Fibroblast of skin of left quadriceps (primary cell): ENCODE data around the gene GRIP2.

Source experiments
- DNase-seq, 2 experiments: peaks; one replicate each; pipeline ENCODE4 v3.0.0-alpha.2; 2013; ENCODE audit warnings: low read depth in 2 of 2

Gene GRIP2

DNA sequence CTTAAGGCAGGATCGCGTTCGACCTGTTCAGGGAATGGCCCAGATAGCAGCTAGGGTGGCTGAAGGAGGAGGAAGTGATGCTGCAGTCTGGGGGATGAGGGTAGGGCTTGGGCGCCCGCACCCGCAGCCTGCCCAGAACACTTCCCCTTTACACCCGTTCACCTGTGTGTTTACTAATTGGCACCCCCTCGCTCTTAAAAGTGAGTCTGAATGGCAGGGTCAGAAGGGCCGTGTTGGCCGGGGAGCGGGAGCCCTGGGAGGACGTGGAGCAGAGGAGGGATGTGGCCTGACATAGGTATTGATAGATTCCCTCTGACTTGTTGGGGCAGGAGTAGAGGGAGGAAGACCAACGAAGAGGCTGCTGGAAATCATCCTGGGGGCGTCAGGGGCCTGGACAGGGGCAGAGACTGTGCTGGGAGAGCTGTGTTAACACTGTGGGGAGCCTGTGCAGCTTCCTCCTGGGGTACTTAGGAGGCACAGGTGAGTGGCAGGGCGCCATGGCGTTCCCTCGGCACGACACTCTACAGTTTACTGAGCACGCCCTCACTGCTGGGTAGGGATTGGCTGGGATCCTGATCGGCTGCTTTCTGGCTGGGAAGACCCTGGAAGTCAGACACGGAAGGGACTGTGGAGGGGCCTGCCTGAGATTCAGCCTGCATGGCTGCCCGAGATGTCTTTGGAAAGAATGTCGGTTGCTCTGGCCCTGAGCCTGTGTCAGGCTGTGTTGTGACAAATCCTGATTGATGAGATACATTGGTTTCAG lies 86.1 kb downstream of the GRIP2 start:
- no peak for DNase-seq

- DNase-seq = peak; percentile 91
Measured at GRCh38 chr3:14452740-14453710, 87.1 kb downstream of the GRIP2 start.

DNA sequence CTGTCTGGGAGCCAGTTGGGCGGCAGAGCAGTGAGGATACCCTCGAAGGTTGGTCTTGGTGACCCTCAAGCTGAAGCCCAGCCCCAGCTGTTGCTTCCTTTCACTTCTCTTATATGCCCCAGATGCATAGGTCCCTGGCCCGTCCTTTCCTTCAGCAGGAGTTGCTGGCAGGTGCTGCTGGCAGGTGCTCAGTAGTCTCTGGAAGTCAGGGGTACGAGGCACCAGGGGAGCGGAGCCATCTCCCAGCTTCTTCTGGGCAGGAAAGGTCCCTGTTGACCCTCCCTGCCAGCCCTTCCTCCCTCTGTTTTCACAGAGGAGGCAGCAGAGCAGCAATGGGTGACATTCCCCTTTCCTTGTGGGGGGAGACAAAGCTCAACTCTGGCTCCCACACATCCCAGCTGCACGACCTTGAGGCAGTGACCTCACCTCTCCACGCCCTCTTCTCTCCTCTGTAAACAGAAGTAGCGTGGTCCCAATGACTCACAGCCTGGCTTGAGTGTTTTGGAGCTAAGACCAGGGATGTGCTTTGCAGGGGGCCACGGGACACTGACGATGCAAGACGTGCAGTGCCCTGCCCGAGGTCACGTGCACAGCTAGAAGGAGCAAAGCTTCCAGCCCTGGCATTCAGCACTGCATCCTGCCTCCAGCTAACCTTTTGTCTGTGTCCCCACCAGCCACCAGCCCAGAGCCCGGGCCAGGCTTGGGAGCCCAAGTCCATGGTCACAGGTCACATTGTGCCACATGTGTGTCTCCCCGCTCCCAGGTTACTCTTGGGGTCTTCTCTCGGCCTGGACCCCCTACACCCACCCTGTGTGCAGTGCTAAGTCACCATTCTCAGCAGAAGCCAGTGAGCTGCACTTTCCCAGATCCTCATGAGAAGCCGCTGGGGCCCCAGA lies 88.0 kb downstream of the GRIP2 start:
- peak in 1 of 2 experiments; percentile 25 for DNase-seq

GRCh38 chr3:14450922-14451606 lies 89.1 kb downstream of the GRIP2 start:
- no peak for DNase-seq

GRCh38 chr3:14450506-14450905 lies 89.6 kb downstream of the GRIP2 start:
- no peak for DNase-seq

DNA sequence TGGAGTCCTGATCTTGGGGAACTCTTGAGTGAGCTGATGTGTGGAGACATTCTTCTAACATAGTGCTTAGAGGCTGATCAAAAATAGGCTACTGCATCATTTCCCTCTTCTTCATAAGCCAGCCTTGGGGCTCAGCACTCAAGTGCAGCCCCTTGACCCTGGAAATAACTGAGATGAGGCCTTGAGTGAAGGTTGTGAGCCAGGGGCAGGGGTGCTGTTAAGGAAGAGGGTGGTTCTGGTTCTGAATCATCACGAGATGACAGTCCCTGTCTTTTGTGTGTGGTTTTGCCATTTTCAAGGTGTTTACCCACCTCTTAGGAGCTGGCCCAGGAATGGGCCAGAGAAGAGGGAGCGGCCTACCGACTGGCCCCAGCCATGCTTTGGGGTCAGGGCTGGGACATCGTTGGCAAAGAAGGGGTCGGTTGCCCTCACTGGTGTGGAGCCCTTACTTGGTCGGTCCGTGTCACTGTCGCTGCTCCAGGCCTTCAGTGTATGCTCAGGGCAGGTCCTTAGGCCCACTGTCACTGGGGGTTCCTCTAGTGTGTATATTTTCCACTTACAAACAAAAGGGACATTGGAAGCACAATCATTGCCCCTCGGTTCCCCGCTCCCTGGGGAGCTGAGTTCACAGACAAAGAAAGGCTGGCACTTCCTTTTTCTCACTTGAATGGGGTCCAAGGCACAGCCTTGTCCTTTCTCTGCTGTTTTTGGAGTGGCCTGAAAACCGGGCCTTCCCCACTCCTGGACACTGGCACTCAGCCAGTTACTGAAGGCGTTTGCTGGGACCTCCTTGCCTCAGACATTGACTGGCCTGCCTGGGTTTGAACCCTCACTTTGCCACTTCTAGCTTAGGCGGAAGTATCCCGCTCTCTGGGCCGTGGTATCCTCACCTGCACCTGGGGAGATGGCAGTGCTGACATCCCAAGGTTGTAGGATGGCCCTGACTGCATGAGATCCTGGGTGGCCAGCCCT lies 91.1 kb downstream of the GRIP2 start:
- no peak for DNase-seq

DNA sequence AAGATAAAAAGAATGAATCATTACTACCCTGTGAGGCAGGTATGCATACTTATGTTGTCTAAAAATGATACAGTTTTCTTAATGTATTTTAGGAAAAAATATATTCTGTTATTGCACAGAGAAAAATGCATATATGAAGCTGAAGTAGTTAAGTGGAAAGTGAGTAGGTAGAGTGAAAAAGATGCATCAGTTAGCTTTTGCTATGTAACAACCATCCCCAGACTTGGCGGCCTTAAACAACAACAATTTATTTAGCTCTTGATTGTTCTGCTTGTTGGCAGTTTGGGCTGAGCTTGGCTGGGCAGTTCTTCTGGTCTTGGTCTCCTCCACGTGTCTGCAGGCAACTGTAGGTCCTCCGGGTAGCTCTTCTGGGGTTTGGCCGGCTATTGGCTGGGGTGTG lies 92.1 kb downstream of the GRIP2 start:
- DNase-seq = no peak

GRCh38 chr3:14446988-14447570 lies 93.1 kb downstream of the GRIP2 start:
- no peak for DNase-seq

DNA sequence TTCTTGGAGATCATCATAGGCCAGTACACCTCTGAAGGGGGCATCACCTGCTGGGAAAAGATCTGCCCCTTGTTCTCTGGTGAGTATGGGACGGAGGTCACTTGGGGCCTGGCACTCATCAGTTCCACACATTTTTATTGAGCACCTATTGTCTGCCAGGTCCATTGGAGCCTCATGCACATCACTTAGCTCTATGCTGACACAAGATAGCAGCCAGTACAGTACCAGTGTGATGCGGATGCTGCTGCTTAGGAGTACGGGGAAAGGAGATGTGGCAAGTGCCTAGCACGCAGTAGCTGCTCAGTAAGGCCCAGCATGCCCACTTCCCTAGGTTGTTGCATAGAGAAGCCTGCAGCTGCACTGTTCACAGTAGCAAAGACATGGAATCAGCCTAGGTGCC lies 94.4 kb downstream of the GRIP2 start:
- no peak for DNase-seq

- no peak for DNase-seq
Measured at GRCh38 chr3:14444380-14444779, 95.8 kb downstream of the GRIP2 start.

DNA sequence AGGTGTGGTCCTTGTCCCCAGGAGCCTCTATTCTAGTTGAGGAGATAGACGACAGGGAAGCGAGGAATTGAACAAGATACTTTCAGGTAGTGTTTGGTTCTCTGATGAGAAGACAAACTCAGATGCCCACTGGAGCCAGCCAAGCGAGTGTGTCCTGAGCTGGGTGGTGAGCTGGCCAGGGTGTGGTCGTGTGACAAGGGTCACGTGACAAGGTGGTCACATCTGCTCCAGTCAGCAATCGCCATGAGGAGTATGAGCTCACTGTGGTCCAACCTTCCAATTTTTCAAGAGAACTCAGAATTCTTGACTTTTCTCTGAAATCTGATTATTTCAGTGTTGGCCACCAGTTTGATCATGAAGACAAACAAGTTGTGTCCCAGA lies 98.2 kb downstream of the GRIP2 start:
- no peak for DNase-seq

GRCh38 chr3:14441240-14441919 lies 98.8 kb downstream of the GRIP2 start:
- no peak for DNase-seq

DNA sequence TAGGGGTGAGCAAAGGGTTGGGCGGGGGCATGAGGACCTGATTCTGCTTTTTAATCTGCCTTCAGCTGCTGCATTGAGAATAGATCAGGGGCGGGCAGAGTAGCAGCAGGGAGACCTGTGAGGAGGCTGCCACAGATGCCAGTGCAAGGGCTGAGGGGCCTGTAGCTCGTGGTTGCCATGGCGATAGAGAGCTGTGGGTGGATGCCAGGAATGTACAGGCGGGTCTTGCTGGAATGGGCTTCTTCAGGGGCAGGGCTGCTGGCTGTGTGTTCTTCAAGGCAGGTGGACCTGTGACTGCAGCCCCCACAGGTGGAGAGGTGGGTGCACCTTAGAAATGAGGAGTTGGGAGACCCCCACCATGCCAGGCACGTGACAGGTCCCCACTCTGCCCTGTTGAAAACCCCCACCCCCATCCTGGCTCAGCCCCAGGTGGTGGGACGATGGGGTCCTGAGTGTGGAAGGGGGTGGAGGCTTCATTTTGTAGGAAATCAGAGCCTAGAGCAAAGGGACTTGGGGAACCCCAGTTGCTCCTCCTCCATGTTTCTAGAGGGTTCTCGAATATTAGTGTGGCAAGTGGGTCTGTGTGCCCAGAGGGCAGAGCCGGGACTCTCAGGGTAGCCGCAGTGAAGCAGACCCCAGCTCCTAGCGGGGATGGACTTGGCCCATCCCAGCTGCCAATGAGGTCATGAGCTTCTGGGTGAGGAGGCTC lies 99.5 kb downstream of the GRIP2 start:
- DNase-seq = no peak

DNA sequence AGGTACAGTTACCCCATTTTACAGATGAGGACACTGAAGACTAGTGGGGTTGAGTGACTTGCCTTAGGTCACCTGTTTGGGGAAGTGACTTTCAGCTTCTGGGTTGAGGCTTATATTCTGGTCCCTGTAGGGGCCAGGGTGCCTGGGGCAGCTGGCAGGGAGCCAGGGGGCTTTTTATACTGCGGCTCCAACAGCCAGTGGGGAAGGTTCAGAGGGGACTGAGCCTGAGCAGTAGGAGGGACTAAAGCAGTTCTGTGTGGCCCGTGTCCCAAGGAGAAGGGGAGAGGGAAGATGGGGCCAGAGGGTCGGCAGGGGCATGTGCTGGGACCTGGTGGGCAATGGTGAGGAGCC lies 100.0 kb downstream of the GRIP2 start:
- no peak for DNase-seq

DNA sequence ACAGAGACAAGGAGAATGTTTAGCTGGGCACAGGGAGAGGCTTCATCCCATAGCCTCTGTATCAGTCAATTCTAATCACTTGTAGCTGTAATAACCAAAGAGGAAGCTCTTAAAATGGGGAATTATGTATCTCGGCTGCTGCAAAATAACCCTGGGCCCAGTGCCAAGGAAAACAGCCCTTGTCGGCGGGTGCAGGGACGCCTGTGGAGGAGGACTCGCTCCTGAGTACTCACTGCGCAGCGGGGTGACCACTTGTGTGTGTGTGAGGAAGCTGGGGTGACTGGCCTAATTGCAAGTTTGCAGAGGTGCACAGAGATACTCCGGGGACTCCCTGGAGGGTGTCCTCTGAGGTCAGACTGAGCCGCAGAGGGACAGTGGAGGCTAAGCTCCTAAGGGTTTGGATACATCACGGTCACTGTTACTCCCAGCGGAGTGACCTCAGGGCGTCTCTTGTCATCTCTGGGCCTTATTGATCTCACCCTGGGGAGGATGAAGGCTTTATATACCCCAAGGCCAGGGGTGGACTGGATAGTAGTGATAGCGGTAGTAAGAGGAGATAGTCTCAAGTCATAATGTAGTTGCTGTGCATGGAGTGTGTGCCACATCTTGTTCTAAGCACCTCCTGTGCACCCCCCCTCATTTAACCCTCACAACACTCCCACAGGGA lies 100.5 kb downstream of the GRIP2 start:
- peak in 1 of 2 experiments; percentile 20 for DNase-seq
